Karpas-422 (cell line): ENCODE data around the gene NEK7. TPM values are rescaled to one million over a fixed set of nuclear protein-coding genes. Genes with fewer than 3 reads are reported as not detected.

Experiments
- DNase-seq: peaks from one replicate; pipeline ENCODE4 v3.0.0-alpha.2; 2015
- H2AFZ ChIP-seq: fragments of 200-600 bp; sonication (generic); 2 replicates; pipeline ENCODE4 v1.6.1; 2014; ENCODE audit warnings: antibody characterized with exemption, low read length, mixed read lengths
- H3K27ac ChIP-seq: fragments of 200-600 bp; sonication (generic); 2 replicates; pipeline ENCODE4 v1.5.1; 2014; ENCODE audit warnings: mild to moderate bottlenecking, low read length, moderate library complexity
- H3K27me3 ChIP-seq: fragments of 200-600 bp; sonication (generic); 2 replicates; pipeline ENCODE4 v1.6.1; 2014; ENCODE audit warnings: low read length, mixed read lengths
- H3K36me3 ChIP-seq: fragments of 200-600 bp; sonication (generic); 2 replicates; pipeline ENCODE4 v1.6.1; 2014; ENCODE audit warnings: low read length, mixed read lengths; ENCODE audit not compliant: insufficient read depth
- H3K4me1 ChIP-seq: fragments of 200-600 bp; sonication (generic); 2 replicates; pipeline ENCODE4 v1.6.1; 2014; ENCODE audit warnings: mild to moderate bottlenecking, low read length, mixed read lengths
- H3K4me2 ChIP-seq: fragments of 200-600 bp; sonication (generic); 2 replicates; pipeline ENCODE4 v1.6.1; 2014; ENCODE audit warnings: low read length, low read depth, mild to moderate bottlenecking; ENCODE audit not compliant: poor library complexity, severe bottlenecking
- H3K4me3 ChIP-seq: fragments of 200-600 bp; sonication (generic); 2 replicates; pipeline ENCODE4 v1.5.1; 2014; ENCODE audit warnings: mild to moderate bottlenecking, antibody characterized with exemption, low read length, mixed read lengths
- H3K79me2 ChIP-seq: fragments of 200-600 bp; sonication (generic); 2 replicates; pipeline ENCODE4 v1.6.1; 2014; ENCODE audit warnings: mild to moderate bottlenecking, low read length, mixed read lengths
- H3K9ac ChIP-seq: fragments of 200-600 bp; sonication (generic); 2 replicates; pipeline ENCODE4 v1.6.0; 2014; ENCODE audit warnings: low read length
- H3K9me2 ChIP-seq: fragments of 200-600 bp; sonication (generic), shearing (Covaris generic); replicated peaks from 2 replicates; pipeline ENCODE4 v1.6.0; 2014; ENCODE audit warnings: mild to moderate bottlenecking, low read length, moderate library complexity; ENCODE audit not compliant: insufficient read depth
- H3K9me3 ChIP-seq: fragments of 300-700, 200-600 bp; sonication (generic); 2 replicates; pipeline ENCODE4 v1.6.1; 2014; ENCODE audit warnings: low read length, mixed read lengths
- H4K20me1 ChIP-seq: fragments of 200-600 bp; sonication (generic); 2 replicates; pipeline ENCODE4 v1.6.1; 2014; ENCODE audit warnings: mild to moderate bottlenecking, antibody characterized with exemption, low read length, low read depth; ENCODE audit not compliant: insufficient read depth
- total RNA-seq: library from RNA; depleted of rRNA; stranded (reverse); fragments of >200 nt; shearing (Covaris generic); gene quantifications from 2 replicates; pipeline ENCODE4 v1.2.3, GENCODE V29; 2014; ENCODE audit warnings: low replicate concordance

Gene NEK7
- total RNA-seq, 1 experiment from 2014 or later: 133 TPM

- peaks cover 6% of the 10 kb centered on the region for H3K4me1 ChIP-seq
- no peak overlapping the region for H3K9ac ChIP-seq
- H3K79me2 ChIP-seq: no peaks in the 10 kb centered on the region
- DNase-seq: peak; percentile 29
- H2AFZ ChIP-seq: no peak overlapping the region
- no peaks in the 10 kb centered on the region for H3K36me3 ChIP-seq
- H3K4me2 ChIP-seq: no peak overlapping the region
- no peak overlapping the region for H3K4me3 ChIP-seq
- no peaks in the 10 kb centered on the region for H3K9me2 ChIP-seq
- no peak overlapping the region for H3K27ac ChIP-seq
- H3K9me3 ChIP-seq: no peaks in the 10 kb centered on the region
- H4K20me1 ChIP-seq: no peaks in the 10 kb centered on the region
- no peaks in the 10 kb centered on the region for H3K27me3 ChIP-seq
Observed at GRCh38 chr1:198118134-198118533, 38.7 kb upstream of the NEK7 start.

- H2AFZ ChIP-seq: no peak overlapping the region
- no peaks in the 10 kb centered on the region for H4K20me1 ChIP-seq
- no peak overlapping the region for H3K4me3 ChIP-seq
- peak; percentile 39 for DNase-seq
- no peak overlapping the region for H3K4me2 ChIP-seq
- H3K27me3 ChIP-seq: no peaks in the 10 kb centered on the region
- peaks cover 6% of the 10 kb centered on the region for H3K4me1 ChIP-seq
- no peaks in the 10 kb centered on the region for H3K9me3 ChIP-seq
- no peaks in the 10 kb centered on the region for H3K9me2 ChIP-seq
- no peaks in the 10 kb centered on the region for H3K79me2 ChIP-seq
- no peak overlapping the region for H3K27ac ChIP-seq
- H3K36me3 ChIP-seq: no peaks in the 10 kb centered on the region
- no peak overlapping the region for H3K9ac ChIP-seq
Observed at GRCh38 chr1:198119906-198120305, 36.9 kb upstream of the NEK7 start.

GRCh38 chr1:198121056-198121826 is 35.6 kb upstream of the NEK7 start:
- H3K4me1 ChIP-seq: peaks cover 3% of the 10 kb centered on the region
- no peaks in the 10 kb centered on the region for H3K27me3 ChIP-seq
- no peak overlapping the region for H3K27ac ChIP-seq
- H3K79me2 ChIP-seq: no peaks in the 10 kb centered on the region
- peak; percentile 2 for DNase-seq
- no peak overlapping the region for H3K4me2 ChIP-seq
- H3K9me3 ChIP-seq: no peaks in the 10 kb centered on the region
- no peak overlapping the region for H3K4me3 ChIP-seq
- H4K20me1 ChIP-seq: no peaks in the 10 kb centered on the region
- no peak overlapping the region for H2AFZ ChIP-seq
- H3K9me2 ChIP-seq: no peaks in the 10 kb centered on the region
- no peaks in the 10 kb centered on the region for H3K36me3 ChIP-seq
- H3K9ac ChIP-seq: no peak overlapping the region

- H3K79me2 ChIP-seq: no peaks in the 10 kb centered on the region
- H4K20me1 ChIP-seq: no peaks in the 10 kb centered on the region
- DNase-seq: peak; percentile 10
- no peaks in the 10 kb centered on the region for H3K36me3 ChIP-seq
- H3K27ac ChIP-seq: no peak overlapping the region
- H3K9me2 ChIP-seq: no peaks in the 10 kb centered on the region
- H2AFZ ChIP-seq: no peak overlapping the region
- no peaks in the 10 kb centered on the region for H3K27me3 ChIP-seq
- no peak overlapping the region for H3K4me2 ChIP-seq
- H3K4me1 ChIP-seq: peaks cover 3% of the 10 kb centered on the region
- H3K9ac ChIP-seq: no peak overlapping the region
- H3K4me3 ChIP-seq: no peak overlapping the region
- H3K9me3 ChIP-seq: no peaks in the 10 kb centered on the region
Observed at GRCh38 chr1:198122693-198123092, 34.1 kb upstream of the NEK7 start.

GRCh38 chr1:198123133-198123532 is 33.7 kb upstream of the NEK7 start:
- H3K79me2 ChIP-seq: no peaks in the 10 kb centered on the region
- H4K20me1 ChIP-seq: no peaks in the 10 kb centered on the region
- H3K9me2 ChIP-seq: no peaks in the 10 kb centered on the region
- H3K9ac ChIP-seq: no peak overlapping the region
- H3K27me3 ChIP-seq: no peaks in the 10 kb centered on the region
- H3K4me3 ChIP-seq: no peak overlapping the region
- H3K36me3 ChIP-seq: no peaks in the 10 kb centered on the region
- peaks cover under 1% of the 10 kb centered on the region for H3K4me1 ChIP-seq
- H3K27ac ChIP-seq: no peak overlapping the region
- H2AFZ ChIP-seq: no peak overlapping the region
- no peak for DNase-seq
- H3K4me2 ChIP-seq: no peak overlapping the region
- H3K9me3 ChIP-seq: no peaks in the 10 kb centered on the region

GRCh38 chr1:198124673-198125072 is 32.1 kb upstream of the NEK7 start:
- DNase-seq: peak; percentile 22
- no peak overlapping the region for H3K4me3 ChIP-seq

GRCh38 chr1:198125995-198126735 is 30.6 kb upstream of the NEK7 start:
- H3K27me3 ChIP-seq: no peaks in the 10 kb centered on the region
- DNase-seq: peak; percentile 5
- H4K20me1 ChIP-seq: no peaks in the 10 kb centered on the region
- no peaks in the 10 kb centered on the region for H3K9me3 ChIP-seq
- no peak overlapping the region for H2AFZ ChIP-seq
- no peak overlapping the region for H3K9ac ChIP-seq
- no peaks in the 10 kb centered on the region for H3K4me1 ChIP-seq
- no peak overlapping the region for H3K4me3 ChIP-seq
- no peak overlapping the region for H3K27ac ChIP-seq
- no peaks in the 10 kb centered on the region for H3K36me3 ChIP-seq
- H3K4me2 ChIP-seq: no peak overlapping the region
- no peaks in the 10 kb centered on the region for H3K79me2 ChIP-seq
- no peaks in the 10 kb centered on the region for H3K9me2 ChIP-seq

More at GRCh38 chr1:198124673-198125072, 32.1 kb upstream of the NEK7 start:
- Histone ChIP-seq H3K9ac (no peak overlapping the region), H3K4me1 (no peaks in the 10 kb centered on the region), H3K36me3 (no peaks in the 10 kb centered on the region), H2AFZ (no peak overlapping the region), H3K27me3 (no peaks in the 10 kb centered on the region), H3K27ac (no peak overlapping the region), H4K20me1 (no peaks in the 10 kb centered on the region), H3K9me3 (no peaks in the 10 kb centered on the region), H3K79me2 (no peaks in the 10 kb centered on the region), H3K9me2 (no peaks in the 10 kb centered on the region), H3K4me2 (no peak overlapping the region)

GRCh38 chr1:198128533-198128932 is 28.3 kb upstream of the NEK7 start:
- H3K79me2 ChIP-seq: no peaks in the 10 kb centered on the region
- H3K4me3 ChIP-seq: no peak overlapping the region
- no peak overlapping the region for H3K9ac ChIP-seq
- no peaks in the 10 kb centered on the region for H3K36me3 ChIP-seq
- no peaks in the 10 kb centered on the region for H3K9me2 ChIP-seq
- H3K27me3 ChIP-seq: no peaks in the 10 kb centered on the region
- H3K9me3 ChIP-seq: no peaks in the 10 kb centered on the region
- no peak overlapping the region for H2AFZ ChIP-seq
- H3K4me1 ChIP-seq: no peaks in the 10 kb centered on the region
- H4K20me1 ChIP-seq: no peaks in the 10 kb centered on the region
- no peak overlapping the region for H3K27ac ChIP-seq
- no peak for DNase-seq
- no peak overlapping the region for H3K4me2 ChIP-seq
